NCI-H1417 (cell line): Measurements from ENCODE around the gene CCDC116.

Experiments
- DNase-seq, 3 experiments: peaks; one replicate each; lab custom pipeline; 2025; lab: John Stamatoyannopoulos, UW

The CCDC116 gene

GRCh38 chr22:21681566-21682370, 49.2 kb downstream of the CCDC116 start:
- no peak for DNase-seq

- peak in 1 of 3 experiments; percentile 1 for DNase-seq
Observed at GRCh38 chr22:21682385-21683175, 50.0 kb downstream of the CCDC116 start.

GRCh38 chr22:21683401-21683811, 50.8 kb downstream of the CCDC116 start:
- DNase-seq: no peak

- DNase-seq: no peak
Observed at GRCh38 chr22:21684492-21685163, 52.1 kb downstream of the CCDC116 start.

- no peak for DNase-seq
Observed at GRCh38 chr22:21685164-21685513, 52.6 kb downstream of the CCDC116 start.

- DNase-seq: no peak
Observed at GRCh38 chr22:21686193-21686608, 53.6 kb downstream of the CCDC116 start.
